ENCODE data around the gene HERC6.
"Not testable (repeated sequence)": the region's sequence is repeated elsewhere in the genome, so short reads cannot be mapped to it uniquely, and the experiment has no call there.

The HERC6 gene

GRCh38 chr4:88391703-88392102, 13.1 kb downstream of the HERC6 start:
- DNase-seq = no peak

- no peak for DNase-seq
Observed at GRCh38 chr4:88396681-88397080, 18.0 kb downstream of the HERC6 start.

- no peak for DNase-seq
Observed at GRCh38 chr4:88398381-88398780, 19.7 kb downstream of the HERC6 start.

- no peak for DNase-seq
Observed at GRCh38 chr4:88409206-88409605, 30.6 kb downstream of the HERC6 start.

GRCh38 chr4:88409789-88410188, 31.1 kb downstream of the HERC6 start:
- DNase-seq = no peak

GRCh38 chr4:88411491-88412096, 32.9 kb downstream of the HERC6 start:
- DNase-seq = no peak

GRCh38 chr4:88413801-88414200, 35.1 kb downstream of the HERC6 start:
- DNase-seq = no peak

GRCh38 chr4:88414755-88415154, 36.1 kb downstream of the HERC6 start:
- no peak for DNase-seq

- DNase-seq = no peak
Observed at GRCh38 chr4:88415982-88416381, 37.3 kb downstream of the HERC6 start.

- no peak for DNase-seq
Observed at GRCh38 chr4:88418411-88418810, 39.8 kb downstream of the HERC6 start.

GRCh38 chr4:88419874-88420273, 41.2 kb downstream of the HERC6 start:
- DNase-seq = no peak

GRCh38 chr4:88420844-88421243, 42.2 kb downstream of the HERC6 start:
- DNase-seq = no peak

- DNase-seq = no peak
Observed at GRCh38 chr4:88422403-88422802, 43.8 kb downstream of the HERC6 start.

- DNase-seq = no peak
Observed at GRCh38 chr4:88429401-88429800, 50.7 kb downstream of the HERC6 start.

GRCh38 chr4:88435987-88436693, 57.5 kb downstream of the HERC6 start:
- no peak for DNase-seq

- not testable (repeated sequence) for DNase-seq
Observed at GRCh38 chr4:88437873-88438272, 59.2 kb downstream of the HERC6 start.

- no peak for DNase-seq
Observed at GRCh38 chr4:88439161-88439760, 60.6 kb downstream of the HERC6 start.

GRCh38 chr4:88440146-88440545, 61.5 kb downstream of the HERC6 start:
- no peak for DNase-seq

- no peak for DNase-seq
Observed at GRCh38 chr4:88441696-88442095, 63.0 kb downstream of the HERC6 start.

GRCh38 chr4:88442689-88443191, 64.1 kb downstream of the HERC6 start:
- no peak for DNase-seq

GRCh38 chr4:88443486-88443885, 64.8 kb downstream of the HERC6 start:
- no peak for DNase-seq

GRCh38 chr4:88445252-88445651, 66.6 kb downstream of the HERC6 start:
- no peak for DNase-seq

GRCh38 chr4:88446124-88446523, 67.5 kb downstream of the HERC6 start:
- DNase-seq = no peak
